HG02623 (cell line): Measurements from ENCODE around the gene CCDC116.
"Not testable (repeated sequence)": the region's sequence is repeated elsewhere in the genome, so short reads cannot be mapped to it uniquely, and the experiment has no call there.

Source experiments
- ATAC-seq: cut with Tn5 transposase; IDR thresholded peaks from one replicate; pipeline ENCODE4 v1.9.1; 2021; ENCODE audit warnings: moderate library complexity; ENCODE audit not compliant: unreplicated experiment

The CCDC116 gene

DNA sequence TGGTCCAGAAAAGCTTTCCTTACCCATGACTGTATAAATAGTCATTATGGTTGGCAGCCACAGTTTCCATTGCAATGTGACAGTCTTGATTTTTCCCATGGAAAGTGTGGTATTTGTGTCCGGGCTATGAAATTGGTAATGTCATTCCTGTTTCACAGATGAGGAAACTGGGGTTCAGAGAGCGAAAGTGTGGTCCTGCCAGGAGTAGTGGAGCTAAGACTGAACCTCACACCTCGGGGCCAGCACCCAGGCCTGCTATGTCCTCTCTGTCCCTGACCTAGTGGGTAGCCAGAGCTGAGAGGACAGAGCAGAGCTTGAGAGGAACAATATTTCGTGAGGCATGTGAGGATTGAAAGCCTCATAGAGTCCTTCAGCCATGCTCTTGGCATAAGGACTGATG, 1.5 kb upstream of the CCDC116 start:
- ATAC-seq, result no peak

DNA sequence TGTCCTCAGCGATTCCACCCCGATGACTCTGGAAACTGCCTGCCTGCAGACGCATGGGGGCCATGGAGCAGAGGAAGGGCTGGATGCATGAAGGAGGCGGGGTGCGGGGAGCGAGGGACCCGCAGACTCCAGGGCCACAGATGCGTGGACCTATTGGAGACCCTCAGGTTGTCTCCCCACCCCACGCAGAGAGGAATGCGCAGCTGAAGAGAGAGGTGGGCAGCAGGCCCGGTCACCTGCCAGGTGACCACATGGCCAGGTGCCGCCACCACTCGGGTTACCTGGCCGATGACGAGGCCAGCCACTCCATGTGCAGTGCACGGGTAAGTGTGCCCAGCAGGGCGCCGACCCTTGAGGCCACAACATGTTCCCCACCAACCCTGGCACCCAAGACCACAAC, 371 bp downstream of the CCDC116 start:
- no peak for ATAC-seq

DNA sequence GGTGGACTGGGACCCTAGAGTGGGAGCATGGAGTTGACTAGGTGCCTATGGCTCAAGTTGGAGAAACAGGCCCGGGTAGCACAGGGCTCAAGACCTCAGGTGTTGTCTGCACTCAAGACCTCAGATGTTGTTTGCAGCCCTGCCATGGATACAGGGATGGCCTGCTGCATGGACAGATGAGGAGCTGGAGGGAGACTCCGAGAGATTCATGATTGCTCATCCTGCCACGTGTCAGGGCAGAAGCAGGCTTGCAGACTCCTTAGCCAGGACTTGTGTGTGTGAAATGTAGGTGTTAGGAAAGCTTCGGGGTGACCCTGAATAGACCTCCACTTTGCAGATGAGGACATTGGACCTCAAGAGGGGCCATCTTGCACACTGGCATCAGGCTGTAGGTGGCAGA, 921 bp downstream of the CCDC116 start:
- ATAC-seq, result no peak

DNA sequence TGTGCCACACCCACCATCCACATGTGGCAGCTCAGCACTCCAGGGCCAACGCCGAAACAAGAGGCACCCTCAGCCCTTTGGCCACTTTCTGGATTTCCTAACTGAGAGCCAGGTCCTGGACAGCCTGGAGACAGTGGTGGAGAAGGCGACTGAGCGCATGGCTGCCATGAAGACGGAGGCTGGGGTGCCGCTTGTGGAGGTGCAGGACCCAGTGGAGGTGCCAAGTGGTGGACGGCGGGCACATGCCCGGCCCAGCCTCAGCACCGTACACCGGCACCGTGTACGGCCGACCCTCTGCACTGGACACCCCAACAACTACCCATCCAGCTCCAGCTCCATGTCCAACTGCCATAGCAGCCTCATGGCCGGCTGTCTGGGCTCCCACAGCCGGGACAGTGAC, 1.5 kb downstream of the CCDC116 start:
- ATAC-seq, result no peak

GRCh38 chr22:21634844-21635243, 2.3 kb downstream of the CCDC116 start:
- ATAC-seq, result no peak

DNA sequence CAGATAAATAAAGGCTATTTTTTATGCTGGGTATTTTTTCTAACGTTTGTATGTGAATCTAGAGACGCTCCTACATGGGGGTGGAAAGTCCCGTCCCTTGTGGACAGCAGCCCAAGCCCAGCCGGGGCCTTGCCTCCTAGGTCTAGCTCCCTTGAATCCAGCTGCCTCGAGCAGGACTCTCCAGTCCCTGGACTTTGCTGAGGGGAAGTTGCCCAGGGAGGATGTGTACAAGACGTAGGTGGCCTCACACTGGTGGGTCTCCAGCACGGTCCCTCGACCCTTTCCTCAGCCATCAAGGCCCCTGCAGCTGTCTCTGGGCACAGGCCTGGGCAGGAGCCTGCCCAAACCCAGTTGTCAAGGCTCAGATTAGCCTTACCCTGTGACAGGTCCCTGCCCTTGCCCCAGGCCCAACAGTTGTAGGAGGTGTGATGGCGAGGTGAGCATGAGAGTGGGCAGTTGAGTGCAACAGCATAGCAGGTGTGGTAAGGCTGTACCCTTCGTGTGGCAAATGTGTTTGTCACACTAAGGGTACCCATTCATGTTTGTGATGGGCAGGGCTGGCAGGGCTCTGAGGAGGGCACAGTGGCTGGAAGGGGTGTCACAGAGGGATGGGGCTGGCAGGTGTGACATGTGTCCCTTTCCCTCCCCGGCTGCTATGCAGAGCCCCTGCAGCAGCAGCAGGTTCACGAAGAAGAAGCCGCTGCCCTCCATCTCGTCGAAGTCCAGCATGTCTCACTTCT, 3.4 kb downstream of the CCDC116 start:
- ATAC-seq, result no peak

GRCh38 chr22:21636629-21637218, 4.2 kb downstream of the CCDC116 start:
- ATAC-seq, result no peak

DNA sequence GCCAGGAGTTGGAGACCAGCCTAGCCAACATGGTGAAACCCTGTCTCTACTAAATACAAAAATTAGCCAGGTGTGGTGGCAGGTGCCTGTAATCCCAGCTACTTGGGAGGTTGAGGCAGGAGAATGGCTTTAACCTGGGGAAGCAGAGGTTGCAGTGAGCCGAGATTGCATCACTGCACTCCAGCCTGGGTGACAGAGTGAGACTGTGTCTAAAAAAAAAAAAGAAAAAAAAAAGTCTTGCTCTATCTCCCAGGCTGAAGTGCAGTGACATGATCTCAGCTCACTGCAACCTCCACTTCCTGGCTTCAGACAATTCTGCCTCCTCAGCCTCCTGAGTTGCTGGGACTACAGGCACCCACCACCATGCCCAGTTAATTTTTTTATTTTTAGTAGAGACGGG, 4.9 kb downstream of the CCDC116 start:
- not testable (repeated sequence) for ATAC-seq

GRCh38 chr22:21639359-21639758, 6.8 kb downstream of the CCDC116 start:
- ATAC-seq, result no peak

DNA sequence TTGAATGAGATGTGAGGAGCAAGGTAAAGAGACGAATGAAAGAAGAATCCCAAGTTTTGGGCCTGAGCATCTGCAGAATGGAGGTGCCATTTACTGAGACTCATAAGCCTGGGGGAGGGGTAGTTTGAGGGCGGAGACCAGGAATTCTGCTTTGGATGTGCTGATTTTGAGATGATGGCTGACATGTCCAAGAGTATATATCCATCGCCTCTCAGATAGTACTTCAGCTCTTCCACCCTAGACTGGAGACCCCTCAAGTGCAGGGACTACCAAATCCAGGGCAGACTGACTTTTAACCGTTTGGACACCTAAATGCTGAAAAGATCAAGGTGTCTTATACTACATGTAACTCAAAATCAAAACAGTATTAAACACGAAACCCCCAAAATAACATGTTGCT, 8.2 kb downstream of the CCDC116 start:
- ATAC-seq, result no peak

DNA sequence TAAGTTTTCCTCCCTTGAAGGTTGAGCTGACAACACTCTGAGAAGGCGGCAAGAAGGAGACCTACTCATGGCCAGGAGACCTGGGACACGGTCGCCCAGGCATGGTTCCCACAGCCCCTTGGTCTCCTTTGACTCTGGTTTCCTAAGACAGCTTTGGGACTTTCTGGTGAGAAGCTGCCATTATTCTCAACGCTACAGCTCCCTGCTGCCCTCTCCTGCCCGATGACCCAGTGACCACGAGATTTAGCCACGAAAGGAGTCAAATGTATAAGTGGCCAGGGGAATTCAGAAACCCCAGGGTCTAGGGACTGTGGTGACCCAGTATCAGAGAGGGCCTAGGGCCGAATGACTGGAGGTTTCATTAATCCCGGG, 8.8 kb downstream of the CCDC116 start:
- ATAC-seq, result no peak

- peak; percentile 88 for ATAC-seq
These were observed 9.4 kb downstream of the CCDC116 start, which contains the start of gene SDF2L1 for GRCh38 chr22:21641789-21642583. TSS of gene SDF2L1 (plus strand) at chr22:21642302. CDS start at chr22:21642337, 35 bp downstream.

DNA sequence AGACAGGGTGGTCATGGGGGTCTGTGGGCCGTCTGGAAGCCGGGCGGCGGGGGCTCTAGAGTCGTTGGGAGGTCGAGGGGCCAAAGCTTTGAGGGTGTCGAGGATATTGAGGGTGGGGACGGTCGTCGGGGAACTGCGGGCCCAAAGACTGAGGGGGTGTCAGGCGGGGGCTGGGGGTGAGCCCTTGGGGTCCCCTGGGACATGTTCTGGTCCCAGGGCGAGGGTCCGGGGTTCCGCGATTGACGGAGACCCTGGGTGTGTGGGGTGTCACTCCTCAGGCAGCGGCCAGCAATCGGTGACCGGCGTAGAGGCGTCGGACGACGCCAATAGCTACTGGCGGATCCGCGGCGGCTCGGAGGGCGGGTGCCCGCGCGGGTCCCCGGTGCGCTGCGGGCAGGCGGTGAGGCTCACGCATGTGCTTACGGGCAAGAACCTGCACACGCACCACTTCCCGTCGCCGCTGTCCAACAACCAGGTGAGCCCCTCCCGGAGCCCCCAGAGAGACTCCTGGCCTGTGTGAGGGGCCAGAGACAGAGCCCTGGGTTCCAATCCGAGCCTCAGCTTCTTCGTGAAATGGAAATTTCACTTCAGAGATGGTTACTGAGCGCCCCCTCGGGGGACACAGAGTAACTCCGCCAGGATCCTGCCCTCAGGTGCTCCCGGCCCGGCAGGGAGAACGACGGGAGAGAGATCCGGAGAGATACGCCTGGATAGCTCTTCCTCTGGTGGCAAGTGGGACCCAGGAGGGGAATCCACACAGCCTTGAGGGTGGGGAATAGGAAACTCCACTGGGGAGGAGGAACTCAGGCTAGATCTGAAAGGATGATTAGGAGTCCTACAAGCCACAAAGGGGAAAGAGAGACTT, 10.3 kb downstream of the CCDC116 start:
- ATAC-seq, result no peak

- ATAC-seq, result no peak
These were observed 11.2 kb downstream of the CCDC116 start for GRCh38 chr22:21643533-21644357.

DNA sequence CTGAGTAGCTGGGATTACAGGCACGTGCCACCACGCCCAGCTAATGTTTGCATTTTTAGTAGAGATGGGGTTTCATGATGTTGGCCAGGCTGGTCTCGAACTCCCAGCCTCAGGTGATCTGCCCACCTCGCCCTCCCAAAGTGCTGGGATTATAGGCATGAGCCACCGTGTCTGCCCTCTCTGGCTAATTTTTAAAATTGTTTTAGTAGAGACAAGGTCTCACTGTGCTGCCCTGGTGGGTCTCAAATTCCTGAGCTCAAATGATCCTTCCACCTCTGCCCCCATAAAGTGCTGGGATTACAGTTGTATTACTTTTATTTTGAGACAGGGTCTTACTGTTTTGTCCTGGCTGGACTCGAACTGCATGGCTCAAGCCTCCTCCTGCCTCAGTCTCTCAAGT, 13.0 kb downstream of the CCDC116 start:
- ATAC-seq, result not testable (repeated sequence)

DNA sequence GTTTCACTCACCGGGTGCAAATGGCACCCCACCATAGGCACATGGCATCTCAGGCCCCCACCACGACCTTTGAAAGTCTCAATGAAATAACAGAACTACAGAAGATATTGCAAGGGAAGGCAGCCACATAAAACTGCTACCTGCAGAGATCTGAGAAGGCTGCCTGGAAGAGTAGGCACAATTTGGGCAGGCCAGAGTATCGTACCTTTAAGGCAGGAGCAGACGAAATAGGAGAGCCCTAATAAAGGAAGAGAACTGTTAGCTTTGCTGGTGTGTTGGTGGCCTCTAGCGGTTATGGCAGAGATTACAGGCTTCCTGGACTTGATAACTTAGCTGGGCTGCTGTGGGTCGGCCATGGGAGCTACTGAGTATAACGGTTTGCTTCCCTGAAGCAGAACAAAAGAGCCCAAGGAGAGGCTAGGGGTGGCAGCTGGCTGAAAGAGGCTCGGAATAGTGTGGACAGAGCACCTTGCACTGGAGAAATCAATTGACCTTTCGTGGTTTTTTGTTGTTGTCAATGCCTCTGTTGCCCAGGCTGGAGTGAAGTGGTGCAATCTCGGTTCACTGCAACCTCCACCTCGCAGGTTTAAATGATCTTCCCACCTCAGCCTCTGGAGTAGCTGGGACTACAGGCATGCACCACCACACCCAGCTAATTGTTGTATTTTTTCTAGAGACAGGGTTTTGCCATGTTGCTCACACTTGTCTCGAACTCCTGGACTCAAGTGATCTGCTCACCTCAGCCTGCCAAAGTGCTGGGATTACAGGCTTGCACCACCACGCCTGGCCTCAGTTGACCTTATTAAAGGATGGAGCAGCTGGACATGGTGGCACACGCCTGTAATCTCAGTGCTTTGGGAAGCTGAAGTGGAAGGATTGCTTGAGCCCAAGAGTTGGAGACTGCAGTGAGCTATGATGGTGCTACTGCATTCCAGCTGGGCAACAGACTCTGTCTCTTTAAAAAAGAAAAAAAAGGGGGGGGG, 14.3 kb downstream of the CCDC116 start:
- no peak for ATAC-seq

DNA sequence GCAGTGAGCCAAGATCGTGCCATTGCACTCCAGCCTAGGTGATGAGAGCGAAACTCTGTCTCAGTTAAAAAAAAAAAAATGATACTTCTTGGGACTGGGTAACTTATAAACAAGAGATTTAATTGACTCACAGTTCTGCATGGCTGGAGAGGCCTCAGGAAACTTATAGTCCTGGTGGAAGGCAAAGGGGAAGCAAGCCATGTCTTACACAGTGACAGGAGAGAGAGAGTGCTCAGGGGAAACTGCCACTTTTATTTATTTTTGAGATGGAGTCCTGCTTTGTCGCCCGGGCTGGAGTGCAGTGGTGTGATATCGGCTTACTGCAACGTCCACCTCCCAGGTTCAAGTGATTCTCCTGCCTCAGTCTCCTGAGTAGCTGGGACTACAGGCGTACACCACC, 17.7 kb downstream of the CCDC116 start:
- ATAC-seq, result no peak

GRCh38 chr22:21650823-21651520, 18.4 kb downstream of the CCDC116 start:
- no peak for ATAC-seq
